GM21381 (cell line): ENCODE data around the gene TFPT.
"Not testable (repeated sequence)": the region's sequence is repeated elsewhere in the genome, so short reads cannot be mapped to it uniquely, and the experiment has no call there.

ENCODE experiments used
- ATAC-seq: cut with Tn5 transposase; IDR thresholded peaks from one replicate; pipeline ENCODE4 v1.9.1; 2021; ENCODE audit warnings: mild to moderate bottlenecking, moderate library complexity; ENCODE audit not compliant: unreplicated experiment

Gene TFPT

GRCh38 chr19:54124393-54124792 lies 8.9 kb upstream of the TFPT start:
- ATAC-seq: no peak

- ATAC-seq: no peak
These were observed 8.2 kb upstream of the TFPT start for GRCh38 chr19:54123682-54124081.

GRCh38 chr19:54121259-54121658 lies 5.8 kb upstream of the TFPT start:
- no peak for ATAC-seq

GRCh38 chr19:54114340-54115108 lies 933 bp downstream of the TFPT start:
- ATAC-seq: peak; percentile 32

GRCh38 chr19:54109651-54110050 lies 5.8 kb downstream of the TFPT start:
- ATAC-seq: no peak

- ATAC-seq: no peak
These were observed 7.0 kb downstream of the TFPT start for GRCh38 chr19:54108496-54108895.

GRCh38 chr19:54107876-54108490 lies 7.5 kb downstream of the TFPT start:
- no peak for ATAC-seq

- ATAC-seq: no peak
These were observed 8.7 kb downstream of the TFPT start for GRCh38 chr19:54106716-54107115.

GRCh38 chr19:54105796-54106195 lies 9.7 kb downstream of the TFPT start:
- ATAC-seq: no peak

GRCh38 chr19:54104998-54105715 lies 10.3 kb downstream of the TFPT start:
- ATAC-seq: no peak

GRCh38 chr19:54102421-54103169 lies 12.9 kb downstream of the TFPT start, which contains the start of gene NDUFA3:
TSS of gene NDUFA3 (plus strand) at chr19:54102855. CDS start at chr19:54102879, 24 bp downstream.
- ATAC-seq: peak; percentile 91

GRCh38 chr19:54100561-54100960 lies 14.9 kb downstream of the TFPT start, which contains the start of gene OSCAR:
TSS of gene OSCAR (minus strand) at chr19:54100803. CDS start at chr19:54100792, 11 bp downstream.
- no peak for ATAC-seq

GRCh38 chr19:54099903-54100255 lies 15.6 kb downstream of the TFPT start:
- not testable (repeated sequence) for ATAC-seq

GRCh38 chr19:54099190-54099902 lies 16.1 kb downstream of the TFPT start:
- no peak for ATAC-seq

- ATAC-seq: no peak
These were observed 18.8 kb downstream of the TFPT start for GRCh38 chr19:54096617-54097106.

GRCh38 chr19:54095859-54096616 lies 19.4 kb downstream of the TFPT start:
- not testable (repeated sequence) for ATAC-seq

GRCh38 chr19:54095136-54095858 lies 20.2 kb downstream of the TFPT start:
- ATAC-seq: no peak

- no peak for ATAC-seq
These were observed 20.9 kb downstream of the TFPT start for GRCh38 chr19:54094426-54095000.
